GM12878 (cell line): Measurements from ENCODE around the gene HACE1.

Source experiments
- EZH2 ChIP-seq: IDR thresholded peaks from 2 replicates; pipeline ENCODE4 v1.6.1; 2012; ENCODE audit warnings: low read depth, mild to moderate bottlenecking, control low read depth, inconsistent platforms, low read length, borderline replicate concordance; ENCODE audit not compliant: control insufficient read depth
- GABPA ChIP-seq: IDR thresholded peaks from 2 replicates; pipeline ENCODE4 v1.6.1; 2014; ENCODE audit warnings: antibody characterized with exemption, low read depth, mild to moderate bottlenecking, inconsistent platforms
- NRF1 ChIP-seq: conservative IDR thresholded peaks from 2 replicates; pipeline ENCODE4 v1.6.1; 2011; ENCODE audit warnings: mild to moderate bottlenecking, low read depth, low read length, improper control_type of control experiment
- TF ChIP-seq, protein P1 (sequence below), 3 experiments: IDR thresholded peaks in 2 of 3; conservative IDR thresholded peaks in 1 of 3; 2 replicates each; pipeline ENCODE4 v1.5.1; 2011; ENCODE audit warnings: low read depth in 3 of 3, low read length in 3 of 3, mild to moderate bottlenecking in 3 of 3, control low read depth in 2 of 3, moderate library complexity in 2 of 3, inconsistent platforms in 1 of 3, mixed read lengths in 1 of 3; ENCODE audit not compliant: control insufficient read depth in 2 of 3, insufficient read depth in 1 of 3; ENCODE audit errors: extremely low read depth in 1 of 3

DNA sequence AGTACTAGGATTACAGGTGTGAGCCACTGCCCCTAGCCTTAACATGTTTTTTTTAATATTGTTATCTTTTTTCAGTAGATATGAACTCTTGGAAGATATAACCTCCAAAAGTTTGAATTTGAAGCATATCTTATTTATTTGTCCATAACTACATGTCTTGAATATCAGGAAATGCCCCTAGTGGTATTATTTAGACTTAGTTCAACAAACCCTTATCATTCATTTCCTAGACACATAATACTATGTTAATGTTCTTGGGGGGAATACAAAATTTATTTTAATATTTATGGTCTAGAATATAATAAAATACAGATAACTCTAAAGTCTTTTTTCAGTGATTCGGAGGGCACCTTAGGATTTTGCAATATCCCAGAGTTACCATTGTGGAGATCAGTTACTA lies 160.7 kb downstream of the HACE1 start:
- TF ChIP-seq, protein P1, sequence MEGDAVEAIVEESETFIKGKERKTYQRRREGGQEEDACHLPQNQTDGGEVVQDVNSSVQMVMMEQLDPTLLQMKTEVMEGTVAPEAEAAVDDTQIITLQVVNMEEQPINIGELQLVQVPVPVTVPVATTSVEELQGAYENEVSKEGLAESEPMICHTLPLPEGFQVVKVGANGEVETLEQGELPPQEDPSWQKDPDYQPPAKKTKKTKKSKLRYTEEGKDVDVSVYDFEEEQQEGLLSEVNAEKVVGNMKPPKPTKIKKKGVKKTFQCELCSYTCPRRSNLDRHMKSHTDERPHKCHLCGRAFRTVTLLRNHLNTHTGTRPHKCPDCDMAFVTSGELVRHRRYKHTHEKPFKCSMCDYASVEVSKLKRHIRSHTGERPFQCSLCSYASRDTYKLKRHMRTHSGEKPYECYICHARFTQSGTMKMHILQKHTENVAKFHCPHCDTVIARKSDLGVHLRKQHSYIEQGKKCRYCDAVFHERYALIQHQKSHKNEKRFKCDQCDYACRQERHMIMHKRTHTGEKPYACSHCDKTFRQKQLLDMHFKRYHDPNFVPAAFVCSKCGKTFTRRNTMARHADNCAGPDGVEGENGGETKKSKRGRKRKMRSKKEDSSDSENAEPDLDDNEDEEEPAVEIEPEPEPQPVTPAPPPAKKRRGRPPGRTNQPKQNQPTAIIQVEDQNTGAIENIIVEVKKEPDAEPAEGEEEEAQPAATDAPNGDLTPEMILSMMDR (IDR thresholded peaks at IDR 0.05 in 2 of 3, conservative IDR thresholded peaks at IDR 0.05 in 1 of 3; ENCODE audit: control insufficient read depth in 2 of 3, extremely low read depth in 1 of 3, insufficient read depth in 1 of 3, low read depth in 3 of 3, low read length in 3 of 3) = no peak
- TF ChIP-seq EZH2 = no peak
- TF ChIP-seq NRF1 = no peak
- TF ChIP-seq GABPA = no peak
